K562 (cell line): Measurements from ENCODE around the gene PRKG1. TPM values are rescaled to one million over a fixed set of nuclear protein-coding genes. Genes with fewer than 3 reads are reported as not detected.

Experiments
- ATAC-seq: fragments of 200-7000 bp; cut with Tn5 transposase; 3 replicates; pipeline ENCODE4 v1.9.1; 2020; ENCODE audit warnings: moderate library complexity
- BruUV-seq: library from RNA; stranded (reverse); fragments of 400-500 nt; replicated peaks from 2 replicates; lab custom pipeline; 2021; lab: Mats Ljungman, UMichigan
- CTCF ChIA-PET: fragments of 300-600 bp; formaldehyde crosslinking; extraction: SDS; loops from one replicate; lab custom pipeline; 2021; ENCODE audit warnings: low intra/inter-chr PET ratio; lab: Yijun Ruan, JAX
- POLR2A ChIA-PET: fragments of 300-600, 350-650 bp; sonication (Branson Sonifier 250); formaldehyde crosslinking; extraction: SDS; loops from one replicate; lab custom pipeline; 2021; ENCODE audit warnings: antibody characterized with exemption, inconsistent platforms; lab: Yijun Ruan, JAX
- DNase-seq, 4 experiments: peaks; one replicate each; pipeline versions ENCODE4 v3.0.0 to v3.0.0-alpha.2; 2011 to 2018; ENCODE audit warnings: low spot score in 3 of 4, mixed read lengths in 3 of 4; ENCODE audit errors: extremely low read depth in 1 of 4
- FAIRE-seq: peaks from 2 replicates; lab custom pipeline; 2011; peaks lifted over from hg19 to GRCh38; lab: Jason Lieb, UNC
- H2AFZ ChIP-seq: 2 replicates; pipeline ENCODE4 v1.6.0; 2011; ENCODE audit warnings: low read depth, low read length, control low read depth, inconsistent platforms
- H3K27ac ChIP-seq: fragments of 200-600 bp; 3 replicates; pipeline ENCODE4 v1.8.0; 2011; ENCODE audit warnings: low read depth, mild to moderate bottlenecking, control low read depth, inconsistent platforms, low read length, moderate library complexity, mixed read lengths; ENCODE audit errors: extremely low read depth
- H3K27me3 ChIP-seq, 2 experiments: fragments of 300-600 bp in 1 of 2; 2 replicates in 1 of 2; 3 replicates in 1 of 2; pipeline versions ENCODE4 v1.6.0 to v1.8.0; 2011; ENCODE audit warnings: inconsistent platforms in 2 of 2, low read length in 2 of 2, mild to moderate bottlenecking in 1 of 2, mixed read lengths in 1 of 2, moderate library complexity in 1 of 2; ENCODE audit not compliant: control insufficient read depth in 2 of 2, insufficient read depth in 2 of 2
- H3K36me3 ChIP-seq: fragments of 300-600 bp; 3 replicates; pipeline ENCODE4 v1.8.0; 2011; ENCODE audit warnings: mild to moderate bottlenecking, low read length, inconsistent platforms; ENCODE audit not compliant: control insufficient read depth, insufficient read depth
- H3K4me1 ChIP-seq, 2 experiments: fragments of 200-600 bp in 1 of 2; replicated peaks in 1 of 2; 2 replicates in 1 of 2; 3 replicates in 1 of 2; pipeline versions ENCODE4 v1.5.1 to v1.8.0; 2011; ENCODE audit warnings: inconsistent platforms in 2 of 2, low read length in 2 of 2, mild to moderate bottlenecking in 1 of 2, mixed read lengths in 1 of 2, moderate library complexity in 1 of 2; ENCODE audit not compliant: control insufficient read depth in 2 of 2, insufficient read depth in 2 of 2
- H3K4me2 ChIP-seq: 2 replicates; pipeline ENCODE4 v1.6.1; 2011; ENCODE audit warnings: low read length, control low read depth, inconsistent platforms, mixed read lengths; ENCODE audit not compliant: insufficient read depth
- H3K4me3 ChIP-seq: fragments of 200-600 bp; sonication (generic), shearing (Covaris generic); 2 replicates; pipeline ENCODE4 v1.5.1; 2016; ENCODE audit warnings: control low read depth, inconsistent platforms
- H3K79me2 ChIP-seq: fragments of 200-600 bp; 3 replicates; pipeline ENCODE4 v1.8.0; 2011; ENCODE audit warnings: low read length, inconsistent platforms; ENCODE audit not compliant: control insufficient read depth, insufficient read depth
- H3K9ac ChIP-seq, 2 experiments: 2 replicates each; pipeline versions ENCODE4 v1.6.0 to v1.6.1; 2011; ENCODE audit warnings: low read depth in 2 of 2, low read length in 2 of 2, control low read depth in 1 of 2, inconsistent platforms in 1 of 2, mild to moderate bottlenecking in 1 of 2, mixed read lengths in 1 of 2; ENCODE audit not compliant: insufficient read depth in 1 of 2
- H3K9me1 ChIP-seq: one replicate; pipeline ENCODE4 v1.6.0; 2011; ENCODE audit warnings: inconsistent platforms, mild to moderate bottlenecking, low read length, moderate library complexity; ENCODE audit not compliant: control insufficient read depth, insufficient read depth
- H3K9me3 ChIP-seq: replicated peaks from 2 replicates; pipeline ENCODE4 v1.5.1; 2011; ENCODE audit warnings: low read depth, low read length, inconsistent platforms; ENCODE audit not compliant: control insufficient read depth, insufficient read depth
- H4K20me1 ChIP-seq: replicated peaks from 2 replicates; pipeline ENCODE4 v1.6.1; 2011; ENCODE audit warnings: low read length, inconsistent platforms, mixed read lengths; ENCODE audit not compliant: control insufficient read depth, insufficient read depth
- ELF2 ChIP-seq: fragments of 250-450 bp; sonication (Bioruptor Pico); IDR thresholded peaks from 2 replicates; pipeline ENCODE4 v1.5.0; 2021; ENCODE audit warnings: mild to moderate bottlenecking
- FOSL1 ChIP-seq: fragments of 200-800 bp; sonication (Bioruptor generic); conservative IDR thresholded peaks from 2 replicates; pipeline ENCODE4 v1.6.1; 2016; ENCODE audit warnings: missing genetic modification characterization, missing compliant biosample characterization
- HCFC1 ChIP-seq: IDR thresholded peaks from 2 replicates; pipeline ENCODE4 v1.6.1; 2012; ENCODE audit warnings: low read depth, low read length, improper control_type of control experiment
- IRF2 ChIP-seq: sonication (generic); formaldehyde crosslinking; IDR thresholded peaks from 2 replicates; pipeline ENCODE4 v1.8.1; 2022; ENCODE audit warnings: mild to moderate bottlenecking, missing genetic modification reagents
- PHF8 ChIP-seq: fragments of 200-600 bp; sonication (generic); IDR thresholded peaks from 2 replicates; pipeline ENCODE4 v1.6.1; 2012; ENCODE audit warnings: mixed run types, mild to moderate bottlenecking, inconsistent platforms, low read length, moderate library complexity, borderline replicate concordance
- ZNF274 ChIP-seq: IDR thresholded peaks from 2 replicates; pipeline ENCODE4 v1.6.1; 2011; ENCODE audit warnings: low read depth, mild to moderate bottlenecking, low read length, moderate library complexity, borderline replicate concordance
- WGBS: fragments of 100-300 bp; shearing (Covaris generic); methylation state at CpG from one replicate; pipeline ENCODE4 v1.1.6; 2016; ENCODE audit warnings: low coverage, mixed read lengths; ENCODE audit not compliant: insufficient coverage; ENCODE audit errors: missing lambda C conversion rate; 5-methylcytosine and 5-hydroxymethylcytosine counted together
- in situ Hi-C: fragments of 300-500 bp; cut with MboI; formaldehyde crosslinking; loops from 4 replicates; pipeline ENCODE4 v1.15.0; 2018; ENCODE audit warnings: inconsistent platforms, mixed read lengths
- intact Hi-C: fragments of 100-400 bp; cut with micrococcal nuclease; formaldehyde crosslinking; loops from 2 replicates; pipeline ENCODE4 v1.14.2; 2022
- polyA plus RNA-seq, 8 experiments: library from polyadenylated mRNA; depleted of rRNA in 4 of 8; stranded (reverse) in 5 of 8; unstranded in 3 of 8; fragments of >200 nt; fragmentation: Nextera tagmentation in 2 of 8; fragmentation: Illumina TruSeq in 1 of 8; extraction: Ambion mirVana in 2 of 8; extraction: Trizol in 1 of 8; gene quantifications; 2 replicates each; pipeline versions ENCODE4 v1.2.1 to v1.2.3, GENCODE V29; 2011 to 2014; ENCODE audit warnings: inconsistent platforms in 1 of 8, missing spikeins in 1 of 8
- total RNA-seq, 7 experiments: library from RNA; depleted of rRNA in 6 of 7; stranded (reverse); fragments of >200 nt in 6 of 7; fragmentation: Illumina TruSeq in 2 of 7; extraction: Trizol in 2 of 7; gene quantifications; 2 replicates each; pipeline versions ENCODE4 v1.2.1 to v1.2.3, GENCODE V29; 2011 to 2021; ENCODE audit warnings: low replicate concordance in 1 of 7
- TF ChIP-seq, protein P1 (sequence below): fragments of 250-450 bp; sonication (Bioruptor Pico); IDR thresholded peaks from 2 replicates; pipeline ENCODE4 v1.5.0; 2021; ENCODE audit warnings: mild to moderate bottlenecking, moderate library complexity
- TF ChIP-seq, protein P2 (sequence below): fragments of 450-650 bp; IDR thresholded peaks from 2 replicates; pipeline ENCODE4 v1.6.1; 2016; ENCODE audit warnings: mild to moderate bottlenecking, moderate library complexity

The PRKG1 gene
- total and polyA plus RNA-seq, 9 of the 15 experiments (the other 6 are each of a cell fraction or from before 2014, with no cell fraction given) = 0.22 TPM; not detected in 8

DNA sequence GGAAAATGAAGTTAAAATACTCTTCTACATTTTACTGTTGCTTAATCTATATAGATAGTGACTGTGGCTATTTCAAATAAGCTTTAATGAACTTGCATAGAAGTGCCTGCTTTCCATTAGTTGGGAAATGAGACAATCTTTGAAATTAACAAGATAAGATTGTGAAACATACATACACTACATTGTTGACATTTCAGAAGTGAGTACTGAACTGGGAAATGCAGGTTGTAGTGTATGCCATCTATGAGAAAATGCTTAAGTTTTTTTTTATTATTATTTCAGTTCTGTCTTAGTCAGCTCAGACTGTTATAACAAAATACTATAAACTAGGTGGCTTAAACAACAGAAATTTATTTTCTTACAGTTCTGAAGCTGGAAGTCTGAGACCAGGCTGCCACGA lies 674.7 kb downstream of the PRKG1 start:
- WGBS = 0% methylated on average over 1 of the region's 1 CpG
- FAIRE-seq (no peak), ATAC-seq (no peak), DNase-seq (no peak)
- Histone ChIP-seq H3K79me2 (no peaks in the 10 kb centered on the region), H3K4me2 (no peak overlapping the region), H3K27me3 (no peaks in the 10 kb centered on the region), H3K9ac (no peak overlapping the region), H3K27ac (no peak overlapping the region), H2AFZ (no peak overlapping the region), H3K36me3 (no peaks in the 10 kb centered on the region), H4K20me1 (no peaks in the 10 kb centered on the region), H3K4me3 (no peak overlapping the region), H3K4me1 (no peaks in the 10 kb centered on the region), H3K9me3 (no peaks in the 10 kb centered on the region), H3K9me1 (no peaks in the 10 kb centered on the region)
- in situ Hi-C loops = no loop called here
- BruUV-seq = no TSS peak
- ChIA-PET POLR2A (interaction anchor here (0.5 to 0.7 kb wide), 3 partner anchors 11 to 393 kb away, joined by 3 to 4 read pairs (median 3); no protein-coding TSS in a partner anchor), CTCF (no interaction called here)
- intact Hi-C loops = no loop called here
- no peak for TF ChIP-seq HCFC1
- TF ChIP-seq, protein P1, sequence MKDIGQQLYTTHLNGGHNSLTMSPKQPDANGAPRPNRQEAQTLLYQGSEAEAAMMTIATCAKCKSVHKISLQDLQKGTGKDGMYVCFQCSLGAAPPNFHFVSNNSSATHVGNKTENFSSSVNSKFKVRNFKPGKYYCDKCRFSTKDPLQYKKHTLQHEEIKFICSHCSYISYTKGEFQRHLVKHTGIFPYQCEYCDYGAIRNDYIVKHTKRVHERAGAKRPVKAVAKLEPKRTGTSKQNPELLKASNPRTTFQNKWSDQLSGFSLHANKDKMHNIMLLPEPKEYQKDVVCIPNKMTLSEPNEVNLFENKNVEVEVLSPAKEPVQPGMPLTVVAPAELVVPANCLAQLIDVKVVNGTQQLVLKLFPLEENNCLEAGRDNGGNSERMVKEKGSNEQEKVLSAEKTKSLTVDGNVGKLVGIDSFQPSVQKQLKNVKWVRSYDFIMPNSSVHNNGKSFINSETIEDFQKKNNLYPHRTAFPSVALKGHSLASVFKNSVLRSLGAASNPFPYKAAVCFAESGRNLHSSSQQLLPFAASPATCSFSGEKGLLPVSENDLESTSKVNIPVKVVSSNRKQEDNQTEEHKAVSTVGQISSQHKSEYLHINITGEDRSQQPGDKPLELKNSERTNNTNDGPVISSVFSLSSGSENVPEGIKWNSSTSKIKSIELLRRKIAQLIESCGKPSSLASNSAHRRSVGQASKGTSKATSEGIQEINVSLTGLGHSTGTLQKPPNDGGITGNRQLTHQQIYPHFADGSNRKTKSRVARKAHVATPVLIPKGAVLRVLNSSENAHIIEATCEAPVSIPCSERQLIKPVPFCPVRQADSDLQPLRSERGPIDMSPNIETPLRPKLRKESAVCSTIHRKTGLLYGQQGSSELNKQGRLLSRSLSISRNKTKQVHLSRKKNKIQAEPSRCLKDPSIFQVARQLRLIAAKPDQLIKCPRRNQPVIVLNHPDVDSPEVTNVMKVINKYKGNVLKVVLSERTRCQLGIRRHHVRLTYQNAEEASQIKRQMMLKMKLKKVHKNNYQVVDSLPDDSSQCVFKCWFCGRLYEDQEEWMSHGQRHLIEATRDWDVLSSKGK (CRISPR knock-in tag) = no peak
- TF ChIP-seq, protein P2, sequence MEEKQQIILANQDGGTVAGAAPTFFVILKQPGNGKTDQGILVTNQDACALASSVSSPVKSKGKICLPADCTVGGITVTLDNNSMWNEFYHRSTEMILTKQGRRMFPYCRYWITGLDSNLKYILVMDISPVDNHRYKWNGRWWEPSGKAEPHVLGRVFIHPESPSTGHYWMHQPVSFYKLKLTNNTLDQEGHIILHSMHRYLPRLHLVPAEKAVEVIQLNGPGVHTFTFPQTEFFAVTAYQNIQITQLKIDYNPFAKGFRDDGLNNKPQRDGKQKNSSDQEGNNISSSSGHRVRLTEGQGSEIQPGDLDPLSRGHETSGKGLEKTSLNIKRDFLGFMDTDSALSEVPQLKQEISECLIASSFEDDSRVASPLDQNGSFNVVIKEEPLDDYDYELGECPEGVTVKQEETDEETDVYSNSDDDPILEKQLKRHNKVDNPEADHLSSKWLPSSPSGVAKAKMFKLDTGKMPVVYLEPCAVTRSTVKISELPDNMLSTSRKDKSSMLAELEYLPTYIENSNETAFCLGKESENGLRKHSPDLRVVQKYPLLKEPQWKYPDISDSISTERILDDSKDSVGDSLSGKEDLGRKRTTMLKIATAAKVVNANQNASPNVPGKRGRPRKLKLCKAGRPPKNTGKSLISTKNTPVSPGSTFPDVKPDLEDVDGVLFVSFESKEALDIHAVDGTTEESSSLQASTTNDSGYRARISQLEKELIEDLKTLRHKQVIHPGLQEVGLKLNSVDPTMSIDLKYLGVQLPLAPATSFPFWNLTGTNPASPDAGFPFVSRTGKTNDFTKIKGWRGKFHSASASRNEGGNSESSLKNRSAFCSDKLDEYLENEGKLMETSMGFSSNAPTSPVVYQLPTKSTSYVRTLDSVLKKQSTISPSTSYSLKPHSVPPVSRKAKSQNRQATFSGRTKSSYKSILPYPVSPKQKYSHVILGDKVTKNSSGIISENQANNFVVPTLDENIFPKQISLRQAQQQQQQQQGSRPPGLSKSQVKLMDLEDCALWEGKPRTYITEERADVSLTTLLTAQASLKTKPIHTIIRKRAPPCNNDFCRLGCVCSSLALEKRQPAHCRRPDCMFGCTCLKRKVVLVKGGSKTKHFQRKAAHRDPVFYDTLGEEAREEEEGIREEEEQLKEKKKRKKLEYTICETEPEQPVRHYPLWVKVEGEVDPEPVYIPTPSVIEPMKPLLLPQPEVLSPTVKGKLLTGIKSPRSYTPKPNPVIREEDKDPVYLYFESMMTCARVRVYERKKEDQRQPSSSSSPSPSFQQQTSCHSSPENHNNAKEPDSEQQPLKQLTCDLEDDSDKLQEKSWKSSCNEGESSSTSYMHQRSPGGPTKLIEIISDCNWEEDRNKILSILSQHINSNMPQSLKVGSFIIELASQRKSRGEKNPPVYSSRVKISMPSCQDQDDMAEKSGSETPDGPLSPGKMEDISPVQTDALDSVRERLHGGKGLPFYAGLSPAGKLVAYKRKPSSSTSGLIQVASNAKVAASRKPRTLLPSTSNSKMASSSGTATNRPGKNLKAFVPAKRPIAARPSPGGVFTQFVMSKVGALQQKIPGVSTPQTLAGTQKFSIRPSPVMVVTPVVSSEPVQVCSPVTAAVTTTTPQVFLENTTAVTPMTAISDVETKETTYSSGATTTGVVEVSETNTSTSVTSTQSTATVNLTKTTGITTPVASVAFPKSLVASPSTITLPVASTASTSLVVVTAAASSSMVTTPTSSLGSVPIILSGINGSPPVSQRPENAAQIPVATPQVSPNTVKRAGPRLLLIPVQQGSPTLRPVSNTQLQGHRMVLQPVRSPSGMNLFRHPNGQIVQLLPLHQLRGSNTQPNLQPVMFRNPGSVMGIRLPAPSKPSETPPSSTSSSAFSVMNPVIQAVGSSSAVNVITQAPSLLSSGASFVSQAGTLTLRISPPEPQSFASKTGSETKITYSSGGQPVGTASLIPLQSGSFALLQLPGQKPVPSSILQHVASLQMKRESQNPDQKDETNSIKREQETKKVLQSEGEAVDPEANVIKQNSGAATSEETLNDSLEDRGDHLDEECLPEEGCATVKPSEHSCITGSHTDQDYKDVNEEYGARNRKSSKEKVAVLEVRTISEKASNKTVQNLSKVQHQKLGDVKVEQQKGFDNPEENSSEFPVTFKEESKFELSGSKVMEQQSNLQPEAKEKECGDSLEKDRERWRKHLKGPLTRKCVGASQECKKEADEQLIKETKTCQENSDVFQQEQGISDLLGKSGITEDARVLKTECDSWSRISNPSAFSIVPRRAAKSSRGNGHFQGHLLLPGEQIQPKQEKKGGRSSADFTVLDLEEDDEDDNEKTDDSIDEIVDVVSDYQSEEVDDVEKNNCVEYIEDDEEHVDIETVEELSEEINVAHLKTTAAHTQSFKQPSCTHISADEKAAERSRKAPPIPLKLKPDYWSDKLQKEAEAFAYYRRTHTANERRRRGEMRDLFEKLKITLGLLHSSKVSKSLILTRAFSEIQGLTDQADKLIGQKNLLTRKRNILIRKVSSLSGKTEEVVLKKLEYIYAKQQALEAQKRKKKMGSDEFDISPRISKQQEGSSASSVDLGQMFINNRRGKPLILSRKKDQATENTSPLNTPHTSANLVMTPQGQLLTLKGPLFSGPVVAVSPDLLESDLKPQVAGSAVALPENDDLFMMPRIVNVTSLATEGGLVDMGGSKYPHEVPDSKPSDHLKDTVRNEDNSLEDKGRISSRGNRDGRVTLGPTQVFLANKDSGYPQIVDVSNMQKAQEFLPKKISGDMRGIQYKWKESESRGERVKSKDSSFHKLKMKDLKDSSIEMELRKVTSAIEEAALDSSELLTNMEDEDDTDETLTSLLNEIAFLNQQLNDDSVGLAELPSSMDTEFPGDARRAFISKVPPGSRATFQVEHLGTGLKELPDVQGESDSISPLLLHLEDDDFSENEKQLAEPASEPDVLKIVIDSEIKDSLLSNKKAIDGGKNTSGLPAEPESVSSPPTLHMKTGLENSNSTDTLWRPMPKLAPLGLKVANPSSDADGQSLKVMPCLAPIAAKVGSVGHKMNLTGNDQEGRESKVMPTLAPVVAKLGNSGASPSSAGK = no peak
- TF ChIP-seq PHF8 = no peak
- TF ChIP-seq ELF2 (CRISPR knock-in tag) = no peak
- no peak for TF ChIP-seq ZNF274
- TF ChIP-seq FOSL1 (tag) = no peak
- no peak for TF ChIP-seq IRF2 (CRISPR knock-in tag)
